Right ventricle myocardium superior (tissue), 1 donor: ENCODE data around the gene FAF1. TPM values are rescaled to one million over a fixed set of nuclear protein-coding genes. Genes with fewer than 3 reads are reported as not detected.
"Not testable (repeated sequence)": the region's sequence is repeated elsewhere in the genome, so short reads cannot be mapped to it uniquely, and the experiment has no call there.

Source experiments
- ATAC-seq: fragments of 200-7000 bp; cut with Tn5 transposase; one replicate; pipeline ENCODE4 v1.9.1; 2020; ENCODE audit warnings: mild to moderate bottlenecking; ENCODE audit not compliant: poor library complexity
- DNase-seq: peaks from one replicate; pipeline ENCODE4 v3.0.0-alpha.2; 2020
- intact Hi-C: fragments of 100-400 bp; cut with DNase I; formaldehyde crosslinking; loops from one replicate; pipeline ENCODE4 v1.11.2; 2022
- total RNA-seq: library from RNA; stranded (reverse); fragmentation: NEBNext Ultra II Directional; extraction: Animal tissue kit (Norgen Biotek cat#: 25700); gene quantifications from one replicate; pipeline ENCODE4 v1.2.1, GENCODE V29; 2021
- donor health status: DM: no; HTN: yes; CAD: no; lungs with severe emphysema.

Gene FAF1
- total RNA-seq, 1 donor from 2014 or later: 88.1 TPM

DNA sequence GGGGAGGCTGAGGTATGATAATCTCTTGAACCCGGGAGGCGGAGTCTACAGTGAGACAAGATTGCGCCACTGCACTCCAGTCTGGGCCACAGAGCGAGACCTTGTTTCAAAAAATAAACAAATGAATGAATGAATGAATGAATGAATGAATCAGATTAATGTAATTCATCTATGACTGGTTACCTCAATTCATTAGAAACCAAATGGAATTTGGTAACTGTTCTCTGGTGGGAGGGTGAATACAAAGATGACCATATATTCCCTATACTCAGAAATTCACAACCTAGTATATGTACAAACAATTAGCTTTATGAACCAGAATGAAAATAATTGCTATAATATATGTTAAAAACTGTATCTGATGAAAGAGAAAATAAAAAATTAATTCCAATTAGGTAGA lies 80.9 kb downstream of the FAF1 start:
- no peak for DNase-seq

DNA sequence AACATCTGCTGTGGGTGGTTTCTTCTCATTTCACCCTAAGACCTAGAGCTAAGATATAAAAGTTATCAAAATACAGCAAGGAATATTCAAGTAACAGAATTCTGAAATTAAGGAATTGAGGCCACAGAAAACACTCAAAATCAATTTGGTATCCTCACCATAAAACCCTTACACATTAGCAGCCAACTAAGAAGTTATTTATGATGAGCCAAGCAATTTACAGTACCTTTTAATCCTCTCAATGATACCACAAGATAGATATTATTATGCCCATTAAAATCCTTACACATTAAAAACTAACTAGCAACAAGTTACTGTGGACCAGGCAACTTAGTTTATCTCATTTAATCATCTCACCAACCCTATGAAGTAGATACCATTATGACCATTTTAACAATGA lies 81.6 kb downstream of the FAF1 start:
- DNase-seq (no peak), ATAC-seq (no peak)
- intact Hi-C loops: no loop called here

More for the DNA sequence above, 80.9 kb downstream of the FAF1 start:
- no peak for ATAC-seq
- intact Hi-C loops: no loop called here

DNA sequence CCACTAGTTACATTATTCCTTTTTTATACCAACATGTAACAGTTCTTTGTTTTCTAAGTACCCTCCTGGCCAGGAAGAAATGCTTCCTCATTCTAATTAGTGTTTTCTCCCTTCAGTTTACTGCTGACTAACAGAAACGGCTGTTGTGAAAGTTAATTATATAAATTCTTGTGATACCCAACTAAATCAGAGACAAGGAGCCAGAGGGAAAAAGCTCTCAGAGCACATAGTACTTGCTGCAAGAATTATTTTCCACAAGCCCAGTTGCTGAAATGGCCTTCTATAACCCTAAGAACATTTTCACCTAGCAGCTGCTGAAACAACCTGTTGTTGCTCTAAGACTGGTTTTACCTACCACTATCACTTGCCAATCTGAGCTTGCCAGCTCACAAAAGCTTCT lies 82.4 kb downstream of the FAF1 start:
- DNase-seq: no peak
- intact Hi-C loops: no loop called here
- ATAC-seq: no peak

DNA sequence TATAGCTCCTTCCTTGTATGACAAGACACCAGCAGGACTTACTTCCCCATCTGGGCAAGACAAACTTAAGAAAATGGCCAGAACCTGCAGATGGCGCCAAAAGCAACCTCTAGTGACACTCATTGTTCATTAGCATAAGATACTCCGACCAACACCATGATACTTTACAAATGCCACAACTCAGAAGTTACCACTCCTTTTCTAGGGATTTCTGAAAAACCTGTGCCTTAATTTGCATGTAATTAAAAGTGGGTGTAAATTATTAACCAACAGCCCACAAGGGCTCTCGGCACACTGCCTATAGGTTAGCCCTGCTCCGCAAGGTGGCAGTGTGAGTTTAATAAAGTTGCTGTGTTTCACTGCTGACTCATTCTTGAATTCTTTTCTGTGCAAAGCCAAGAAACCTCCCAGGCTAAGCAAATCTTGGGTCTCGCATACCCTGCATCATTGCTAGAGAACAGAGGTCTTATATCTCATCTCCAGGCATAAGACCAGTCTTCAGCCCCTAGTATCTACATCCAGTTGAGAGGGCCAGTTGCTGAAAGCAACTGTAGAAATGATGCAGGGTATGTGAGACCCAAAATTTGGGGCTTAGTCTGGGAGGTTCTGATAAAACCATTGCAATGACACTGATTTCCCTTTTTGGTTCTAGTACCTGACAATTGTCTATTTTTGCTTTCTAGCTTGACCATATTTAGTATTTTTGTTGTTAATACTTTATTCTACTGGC lies 86.4 kb downstream of the FAF1 start:
- intact Hi-C loops: no loop called here
- peak; percentile 49 for ATAC-seq
- peak; percentile 59 for DNase-seq

DNA sequence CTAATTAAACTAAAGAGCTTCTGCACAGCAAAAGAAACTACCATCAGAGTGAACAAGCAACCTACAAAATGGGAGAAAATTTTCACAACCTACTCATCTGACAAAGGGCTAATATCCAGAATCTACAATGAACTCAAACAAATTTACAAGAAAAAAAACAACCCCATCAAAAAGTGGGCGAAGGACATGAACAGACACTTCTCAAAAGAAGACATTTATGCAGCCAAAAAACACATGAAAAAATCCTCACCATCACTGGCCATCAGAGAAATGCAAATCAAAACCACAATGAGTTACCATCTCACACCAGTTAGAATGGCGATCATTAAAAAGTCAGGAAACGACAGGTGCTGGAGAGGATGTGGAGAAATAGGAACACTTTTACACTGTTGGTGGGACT lies 95.2 kb downstream of the FAF1 start:
- DNase-seq, intact Hi-C loops, ATAC-seq: not testable (repeated sequence)

DNA sequence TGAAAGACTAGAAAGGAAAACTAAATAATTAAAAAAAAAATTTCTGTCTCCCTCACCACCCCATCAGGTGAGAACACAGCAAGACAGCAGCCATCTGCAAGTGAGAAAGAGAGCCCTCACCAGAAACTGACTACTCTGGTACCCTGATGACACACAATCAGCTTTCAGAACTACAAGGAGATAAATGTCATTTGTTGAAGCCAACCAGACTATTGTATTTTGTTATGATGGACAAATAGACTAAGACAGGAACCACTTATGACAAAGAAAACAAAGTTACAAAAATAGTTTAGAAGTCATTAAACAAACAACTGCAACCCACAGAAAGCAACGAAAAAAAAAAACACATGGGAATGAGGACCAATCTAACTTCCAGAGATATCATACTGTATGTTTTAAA lies 98.3 kb downstream of the FAF1 start:
- no peak for ATAC-seq
- intact Hi-C loops: no loop called here

DNA sequence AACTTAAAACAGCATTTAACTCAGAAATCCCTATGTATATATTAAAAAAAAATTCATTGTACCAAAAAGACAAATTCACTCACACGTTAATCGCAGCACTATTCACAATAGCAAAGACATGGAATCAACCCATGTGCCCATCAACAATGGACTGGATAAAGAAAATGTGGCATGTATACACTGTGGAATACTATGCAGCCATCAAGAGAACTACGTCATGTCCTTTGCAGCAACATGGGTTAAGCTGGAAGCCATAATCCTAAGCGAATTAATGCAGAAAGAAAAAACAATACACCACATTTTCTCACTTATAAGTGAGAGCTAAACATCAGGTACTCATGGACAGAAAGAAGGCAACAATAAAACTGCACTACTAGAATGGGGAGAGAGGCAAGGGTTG lies 99.4 kb downstream of the FAF1 start:
- DNase-seq: no peak
- intact Hi-C loops: no loop called here
- ATAC-seq: no peak

More for the DNA sequence above, 98.3 kb downstream of the FAF1 start:
- no peak for DNase-seq

DNA sequence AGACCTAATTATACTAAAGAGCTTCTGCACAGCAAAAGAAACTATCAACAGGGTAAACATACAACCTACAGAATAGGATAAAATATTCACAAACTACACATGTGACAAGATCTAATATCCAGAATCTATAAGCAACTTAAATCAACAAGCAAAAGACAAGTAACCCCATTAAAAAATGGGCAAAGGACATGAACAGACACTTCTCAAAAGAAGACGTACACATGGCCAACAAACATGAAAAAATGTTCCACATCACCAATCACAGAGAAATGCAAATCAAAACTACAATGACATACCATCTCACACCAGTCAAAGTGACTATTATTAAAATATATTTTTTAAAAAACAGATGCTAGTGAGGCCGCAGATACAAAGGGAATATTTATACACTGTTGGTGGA lies 99.8 kb downstream of the FAF1 start:
- intact Hi-C loops: no loop called here
- ATAC-seq (no peak), DNase-seq (no peak)

DNA sequence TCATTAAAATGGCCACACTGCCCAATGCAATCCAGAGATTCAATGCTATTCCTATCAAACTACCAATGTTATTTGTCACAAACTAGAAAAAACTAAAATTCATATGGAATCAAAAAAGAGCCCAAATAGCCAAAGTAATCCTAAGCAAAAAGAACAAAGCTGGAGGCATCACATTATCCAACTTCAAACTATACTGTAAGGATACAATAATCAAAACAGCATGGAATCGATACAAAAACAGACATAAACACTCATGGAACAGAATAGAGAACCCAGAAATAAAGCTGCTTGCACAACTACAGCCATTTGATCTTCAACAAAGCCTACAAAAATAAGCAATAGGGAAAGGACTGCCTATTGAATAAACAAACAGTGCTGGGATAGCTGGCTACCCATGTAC lies 100.4 kb downstream of the FAF1 start:
- no peak for DNase-seq
- no peak for ATAC-seq
- intact Hi-C loops: no loop called here

DNA sequence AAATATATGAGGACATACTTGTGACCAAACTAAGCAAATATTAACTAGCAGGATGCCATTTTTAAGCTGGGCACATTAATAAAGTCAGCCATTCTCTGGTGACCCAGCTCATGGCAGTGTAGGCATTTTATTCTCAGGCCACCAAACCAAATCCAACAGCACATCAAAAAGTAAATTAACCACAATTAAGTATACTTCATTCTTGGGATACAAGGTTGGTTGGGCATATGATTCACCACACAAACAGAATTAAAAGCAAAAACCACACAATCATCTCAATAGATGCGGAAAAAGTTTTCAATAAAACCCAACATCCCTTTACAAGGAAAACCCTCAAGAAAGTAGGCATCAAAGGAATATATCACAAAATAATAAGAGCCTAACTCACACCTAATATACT lies 101.3 kb downstream of the FAF1 start:
- no peak for ATAC-seq
- intact Hi-C loops: no loop called here

DNA sequence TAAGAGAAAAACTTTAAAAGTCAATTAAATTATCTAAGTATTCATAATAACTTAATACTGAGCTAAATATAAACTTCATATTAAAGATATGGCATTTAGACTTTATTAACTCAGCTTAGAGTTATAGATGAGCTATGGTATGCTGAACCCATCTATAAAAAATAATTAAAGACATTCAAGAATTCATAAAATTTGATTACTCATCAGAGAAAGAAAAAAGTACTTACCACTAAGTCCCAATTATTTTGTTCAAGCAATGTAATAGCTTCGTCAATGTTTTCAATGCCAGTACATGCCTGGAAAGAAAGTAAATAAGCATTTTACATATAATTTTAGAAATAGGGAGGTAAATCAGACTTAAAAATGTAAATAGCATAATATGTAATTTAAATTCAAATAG lies 102.4 kb downstream of the FAF1 start:
- intact Hi-C loops: no loop called here
- ATAC-seq: no peak
- DNase-seq: no peak

More for the DNA sequence above, 101.3 kb downstream of the FAF1 start:
- no peak for DNase-seq

DNA sequence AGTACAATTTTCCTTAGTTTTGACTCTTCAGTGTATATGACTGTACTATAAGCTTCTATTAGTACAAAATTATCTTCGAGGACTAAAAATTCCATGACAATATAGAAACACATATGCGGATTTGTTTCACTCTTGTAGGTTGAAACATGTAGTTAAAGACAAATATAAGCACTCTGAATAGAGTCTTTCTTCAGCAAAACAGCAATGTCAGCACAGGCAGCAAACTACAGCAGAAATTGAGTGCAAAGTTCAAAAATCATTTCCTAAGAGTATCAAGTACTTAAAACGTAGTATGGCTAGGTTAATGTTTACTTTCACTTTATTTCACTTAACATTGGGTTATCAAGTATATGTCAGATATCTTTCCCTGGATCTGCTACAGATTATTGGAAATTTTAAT lies 106.7 kb downstream of the FAF1 start:
- DNase-seq (no peak), ATAC-seq (no peak)
- intact Hi-C loops: no loop called here

DNA sequence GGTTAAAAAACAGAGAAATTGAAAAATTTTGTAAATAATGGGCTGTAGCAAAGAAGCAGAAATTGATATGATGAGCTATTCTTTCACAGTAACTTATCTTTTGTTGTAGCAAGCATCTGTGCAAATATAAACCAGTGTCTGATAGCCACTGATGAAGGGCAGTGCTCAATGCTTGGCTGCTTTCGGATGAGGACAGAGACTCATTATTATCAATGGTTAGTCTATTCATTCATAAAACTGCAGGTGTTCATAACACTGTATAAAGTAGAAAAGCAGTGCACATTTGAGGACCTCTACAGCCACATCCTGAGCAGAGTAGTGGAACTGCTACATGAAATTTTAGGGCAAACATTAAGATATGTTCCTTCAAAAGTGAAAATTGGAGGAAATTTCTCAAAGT lies 107.2 kb downstream of the FAF1 start:
- intact Hi-C loops: no loop called here
- ATAC-seq (no peak), DNase-seq (no peak)

DNA sequence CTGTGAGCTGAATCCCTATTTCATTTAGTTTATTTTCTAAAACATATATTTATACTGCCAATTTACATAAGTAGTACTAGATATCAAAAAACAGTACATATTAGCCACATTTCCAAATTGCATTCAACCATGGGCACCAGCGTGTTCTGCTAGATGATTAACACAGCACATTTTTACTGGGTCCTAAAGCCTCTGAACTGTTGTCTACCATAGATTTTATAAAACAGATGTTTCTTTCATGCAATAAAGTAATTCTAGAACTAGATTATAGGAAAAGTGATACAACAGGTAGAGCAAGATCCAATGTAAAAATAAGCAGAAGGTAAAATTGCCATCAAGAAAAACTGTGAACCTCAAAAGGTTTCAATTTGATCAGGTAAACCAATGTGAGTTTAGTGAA lies 108.6 kb downstream of the FAF1 start:
- intact Hi-C loops: no loop called here
- DNase-seq (no peak), ATAC-seq (no peak)

DNA sequence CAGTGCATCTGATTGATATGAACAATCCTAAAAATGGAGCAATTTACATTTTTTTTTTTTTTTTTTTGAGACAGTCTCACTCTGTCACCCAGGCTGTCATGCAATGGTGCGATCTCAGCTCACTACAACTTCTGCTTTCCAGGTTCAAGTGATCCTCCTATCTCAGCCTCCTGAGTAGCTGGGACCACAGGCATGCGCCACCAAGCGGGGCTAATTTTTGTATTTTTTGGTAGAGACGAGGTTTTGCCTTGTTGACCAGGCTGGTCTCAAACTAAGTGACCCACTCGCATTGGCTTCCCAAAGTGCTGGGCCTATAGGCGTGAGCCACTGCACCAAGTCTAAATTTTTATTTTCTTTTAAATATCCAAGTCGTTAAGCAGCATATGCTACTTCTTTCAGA lies 109.0 kb downstream of the FAF1 start:
- intact Hi-C loops: no loop called here
- DNase-seq: no peak
- no peak for ATAC-seq

DNA sequence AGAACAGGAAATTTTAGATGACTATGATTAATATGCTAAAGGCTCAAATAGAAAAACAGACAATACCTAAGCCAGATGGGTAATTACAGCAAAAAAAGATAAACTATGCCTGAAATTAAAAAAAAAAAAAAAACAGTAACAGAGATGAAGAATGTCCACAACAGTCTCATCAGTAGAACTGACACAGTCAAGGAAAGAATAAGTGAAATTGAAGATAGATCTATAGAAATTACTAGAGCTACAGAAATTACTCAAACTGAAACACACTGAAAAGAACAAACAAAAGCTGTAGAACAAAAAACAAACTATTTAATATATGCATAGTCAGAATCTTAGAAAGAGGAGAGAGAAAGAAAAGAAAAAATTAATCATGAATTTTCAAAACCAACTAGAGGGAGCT lies 112.8 kb downstream of the FAF1 start:
- ATAC-seq (no peak), DNase-seq (no peak)
- intact Hi-C loops: no loop called here

DNA sequence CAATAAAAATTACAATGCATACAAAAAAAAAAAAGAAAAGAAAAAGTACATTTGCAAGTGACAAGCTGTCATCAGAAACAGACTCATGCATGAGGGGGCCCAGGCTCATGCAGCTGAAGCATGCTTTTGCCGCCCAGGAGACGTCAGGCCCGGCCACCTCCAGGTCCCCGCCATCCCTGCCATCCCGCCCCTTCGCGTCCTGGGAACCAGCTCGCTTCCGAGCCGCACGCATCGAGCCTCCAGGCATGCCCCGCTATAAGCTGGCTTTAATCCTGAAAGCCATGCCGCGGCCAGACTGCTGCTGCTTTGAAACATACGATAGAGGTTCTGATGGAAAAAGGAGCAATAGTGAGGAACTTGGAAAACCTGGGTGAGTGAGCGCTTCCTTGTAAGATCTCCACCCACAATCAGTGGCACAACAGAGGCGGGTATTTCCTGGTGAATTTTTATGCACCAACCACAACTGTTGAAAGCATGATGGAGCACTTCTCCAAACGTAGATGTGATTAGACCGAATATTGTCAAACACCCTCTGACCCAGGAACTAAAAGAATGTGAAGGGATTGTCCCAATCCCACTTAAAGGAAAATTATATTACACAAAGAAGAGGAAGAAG lies 113.7 kb downstream of the FAF1 start:
- intact Hi-C loops: no loop called here
- DNase-seq (no peak), ATAC-seq (no peak)

DNA sequence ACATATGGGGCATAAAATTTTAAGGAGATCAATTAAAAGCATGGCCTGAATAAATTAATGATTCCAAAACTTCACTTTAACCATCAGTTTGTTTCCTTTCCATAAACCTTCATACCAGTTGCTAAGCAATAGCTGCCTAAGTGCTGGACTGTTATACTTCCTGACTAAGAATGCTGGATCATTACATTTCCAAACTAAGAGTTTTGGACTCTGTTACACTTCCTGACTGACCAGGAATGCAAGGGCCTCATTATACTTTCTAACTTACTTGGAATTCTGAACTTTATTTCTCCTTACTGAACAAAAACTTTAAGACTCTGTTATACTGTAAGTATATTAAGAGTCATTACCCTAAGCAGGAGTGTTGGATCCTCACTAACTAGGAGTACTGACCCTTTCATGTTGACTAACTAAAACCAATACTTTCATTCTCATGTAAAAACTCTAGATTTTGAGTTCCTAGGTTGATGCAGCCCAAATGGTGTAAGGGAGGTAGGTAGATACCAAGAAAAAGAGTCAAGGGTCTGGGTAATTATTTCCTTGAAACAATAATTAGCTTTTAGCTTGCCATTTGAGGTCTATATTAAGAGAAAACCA lies 118.2 kb downstream of the FAF1 start:
- no peak for ATAC-seq
- intact Hi-C loops: no loop called here
- no peak for DNase-seq

DNA sequence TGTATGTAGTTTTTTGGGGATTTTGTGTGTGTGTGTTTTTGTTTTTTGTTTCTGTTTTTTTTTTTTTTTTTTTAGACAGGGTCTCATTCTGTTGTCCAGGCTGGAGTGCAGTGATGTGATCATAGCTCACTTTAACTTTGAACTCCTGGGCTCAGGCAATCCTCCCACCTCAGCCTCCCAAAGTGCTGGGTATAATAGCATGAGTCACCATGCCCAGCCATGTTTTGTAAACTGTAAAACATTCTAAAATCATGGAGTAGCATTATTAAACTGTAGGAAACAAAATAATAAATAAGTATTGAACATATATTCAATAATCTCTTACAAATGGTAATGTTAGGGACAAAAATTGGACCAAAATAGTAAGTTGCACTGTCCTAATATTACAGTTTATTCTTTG lies 124.0 kb downstream of the FAF1 start:
- intact Hi-C loops: no loop called here
- ATAC-seq (no peak), DNase-seq (no peak)

DNA sequence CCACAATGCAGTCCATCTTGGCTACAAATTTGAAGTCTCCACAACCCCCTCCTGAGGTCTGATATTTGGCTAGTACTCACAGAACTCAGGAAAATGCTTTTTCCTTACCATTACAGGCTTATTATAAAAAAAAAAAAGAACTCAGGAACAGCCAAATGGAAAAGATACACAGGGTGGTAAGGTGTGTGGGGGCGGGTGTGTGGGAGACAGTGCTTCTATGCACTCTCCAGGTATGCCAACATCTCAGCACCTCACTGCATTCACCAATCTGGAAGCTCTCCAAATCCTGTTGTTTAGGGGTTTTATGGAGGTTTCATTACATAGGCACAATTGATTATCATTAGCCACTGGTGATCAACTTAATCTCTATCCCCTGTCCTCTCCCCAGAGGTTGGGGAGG lies 126.9 kb downstream of the FAF1 start:
- DNase-seq: no peak
- intact Hi-C loops: no loop called here
- no peak for ATAC-seq
